ENCODE results near the gene MCTP1. TPM values are rescaled to one million over a fixed set of nuclear protein-coding genes. Genes with fewer than 3 reads are reported as not detected.

Gene MCTP1
- total RNA-seq, 1 experiment from 2014 or later: 2.5 TPM

GRCh38 chr5:94761055-94761454, 523.8 kb downstream of the MCTP1 start:
- Histone ChIP-seq H2BK12ac (ENCODE audit: insufficient read length, low read depth, low read length) (no peak overlapping the region), H3K9me3 (ENCODE audit: control insufficient read depth, low read depth, low read length) (no peaks in the 10 kb centered on the region), H3K23ac (ENCODE audit: insufficient read length, low read depth, low read length) (no peak overlapping the region), H3K27ac (ENCODE audit: insufficient read length, low read depth, low read length) (no peak overlapping the region), H4K8ac (replicated peaks; ENCODE audit: insufficient read length, low read depth, low read length) (no peak overlapping the region), H3K4ac (ENCODE audit: low read depth, low read length) (no peak overlapping the region), H3K4me2 (ENCODE audit: insufficient read depth, insufficient read length, low read length) (no peak overlapping the region), H3K23me2 (ENCODE audit: insufficient read length, low read depth, low read length, poor library complexity, severe bottlenecking) (no peaks in the 10 kb centered on the region), H4K5ac (ENCODE audit: insufficient read length, low read depth, low read length) (no peak overlapping the region), H2BK15ac (ENCODE audit: low read depth, low read length) (no peak overlapping the region), H3K56ac (ENCODE audit: insufficient read length, low read depth, low read length) (no peak overlapping the region), H2BK5ac (ENCODE audit: insufficient read length, low read length) (no peak overlapping the region), H3K79me2 (ENCODE audit: insufficient read depth, low read length) (no peaks in the 10 kb centered on the region), H2BK120ac (ENCODE audit: low read depth, low read length, poor library complexity, severe bottlenecking) (no peak overlapping the region), H2AK5ac (ENCODE audit: insufficient read length, low read length) (no peak overlapping the region), H3K18ac (ENCODE audit: insufficient read length, low read depth, low read length) (no peak overlapping the region), H3K27me3 (ENCODE audit: insufficient read depth, low read length) (no peaks in the 10 kb centered on the region), H3K14ac (ENCODE audit: insufficient read depth, low read length) (no peak overlapping the region), H3K79me1 (ENCODE audit: insufficient read depth, low read depth, low read length, poor library complexity, severe bottlenecking) (no peaks in the 10 kb centered on the region), H3K9ac (ENCODE audit: extremely low read depth, insufficient read length, low read length) (no peak overlapping the region), H2BK20ac (ENCODE audit: low read depth, low read length, poor library complexity, severe bottlenecking) (no peak overlapping the region), H4K91ac (ENCODE audit: insufficient read length, low read depth, low read length) (no peak overlapping the region), H2AFZ (ENCODE audit: low read length) (no peak overlapping the region), H4K20me1 (ENCODE audit: control insufficient read depth, insufficient read depth, insufficient read length) (no peaks in the 10 kb centered on the region), H3T11ph (ENCODE audit: low read length) (no peak overlapping the region), H3K4me1 (ENCODE audit: insufficient read depth, low read length) (no peaks in the 10 kb centered on the region)
- no peaks in the 10 kb centered on the region for H3K9me3 Mint-ChIP-seq
- TF ChIP-seq CTCF (conservative IDR thresholded peaks at IDR 0.05): no peak
- no peaks in the 10 kb centered on the region for H3K4me1 Mint-ChIP-seq
- no CpG with 5 or more reads among the region's 1 CpG for WGBS (ENCODE audit: extremely low coverage, insufficient read length, low lambda C conversion rate)
- no peaks in the 10 kb centered on the region for H3K27me3 Mint-ChIP-seq (ENCODE audit: low read depth)
- no peak for DNase-seq
- no peak overlapping the region for H3K27ac Mint-ChIP-seq
- no peaks in the 10 kb centered on the region for H3K36me3 Mint-ChIP-seq (ENCODE audit: insufficient read depth in 1 of 3, low read depth in 3 of 3)
- no peak overlapping the region for H3K4me3 Mint-ChIP-seq

Measured in H9 (cell line).